ENCODE measurements around the gene PDAP1. TPM values are rescaled to one million over a fixed set of nuclear protein-coding genes. Genes with fewer than 3 reads are reported as not detected.
"Not testable (repeated sequence)": the region's sequence is repeated elsewhere in the genome, so short reads cannot be mapped to it uniquely, and the experiment has no call there.

PDAP1 gene
- total RNA-seq, 1 donor from 2014 or later, result 93.2 TPM

- Histone ChIP-seq H3K9me3 (replicated peaks) (no peaks in the 10 kb centered on the region), H3K4me1 (peaks cover 32% of the 10 kb centered on the region), H3K4me3 (peak overlapping the region; percentile 75), H3K27ac (replicated peaks) (peak overlapping the region; percentile 72), H3K27me3 (ENCODE audit: low read depth) (no peaks in the 10 kb centered on the region), H3K36me3 (peaks cover 71% of the 10 kb centered on the region)
- intact Hi-C loops (cut with micrococcal nuclease), result no loop called here
- DNase-seq, result peak; percentile 82
- TF ChIP-seq CTCF (IDR thresholded peaks at IDR 0.05; ENCODE audit: borderline replicate concordance), result peak; percentile 16
Measured at GRCh38 chr7:99392659-99393354, 15.6 kb downstream of the PDAP1 start.

- peak overlapping the region; percentile 75 for H3K4me3 ChIP-seq
- peak overlapping the region; percentile 72 for H3K27ac ChIP-seq (replicated peaks)
- no peaks in the 10 kb centered on the region for H3K27me3 ChIP-seq (ENCODE audit: low read depth)
- peaks cover 71% of the 10 kb centered on the region for H3K36me3 ChIP-seq
- no peaks in the 10 kb centered on the region for H3K9me3 ChIP-seq (replicated peaks)
- DNase-seq, result no peak
- no peak for TF ChIP-seq CTCF (IDR thresholded peaks at IDR 0.05; ENCODE audit: borderline replicate concordance)
- intact Hi-C loops (cut with micrococcal nuclease), result no loop called here
- H3K4me1 ChIP-seq, result peaks cover 32% of the 10 kb centered on the region
Measured at GRCh38 chr7:99392046-99392445, 16.4 kb downstream of the PDAP1 start.

- no peak for TF ChIP-seq CTCF (IDR thresholded peaks at IDR 0.05; ENCODE audit: borderline replicate concordance)
- no peak overlapping the region for H3K4me3 ChIP-seq
- H3K27ac ChIP-seq (replicated peaks), result no peak overlapping the region
- H3K27me3 ChIP-seq (ENCODE audit: low read depth), result no peaks in the 10 kb centered on the region
- H3K36me3 ChIP-seq, result peaks cover 79% of the 10 kb centered on the region
- H3K9me3 ChIP-seq (replicated peaks), result no peaks in the 10 kb centered on the region
- DNase-seq, result no peak
- peaks cover 32% of the 10 kb centered on the region for H3K4me1 ChIP-seq
- intact Hi-C loops (cut with micrococcal nuclease), result no loop called here
Measured at GRCh38 chr7:99390941-99391602, 17.3 kb downstream of the PDAP1 start.

- no peak for DNase-seq
- TF ChIP-seq CTCF (IDR thresholded peaks at IDR 0.05; ENCODE audit: borderline replicate concordance), result no peak
- no peaks in the 10 kb centered on the region for H3K27me3 ChIP-seq (ENCODE audit: low read depth)
- no peak overlapping the region for H3K27ac ChIP-seq (replicated peaks)
- H3K4me1 ChIP-seq, result peaks cover 24% of the 10 kb centered on the region
- H3K9me3 ChIP-seq (replicated peaks), result no peaks in the 10 kb centered on the region
- peaks cover 75% of the 10 kb centered on the region for H3K36me3 ChIP-seq
- intact Hi-C loops (cut with micrococcal nuclease), result no loop called here
- no peak overlapping the region for H3K4me3 ChIP-seq
Measured at GRCh38 chr7:99389772-99390171, 18.6 kb downstream of the PDAP1 start.

- intact Hi-C loops (cut with micrococcal nuclease), result no loop called here
- H3K4me1 ChIP-seq, result peaks cover 10% of the 10 kb centered on the region
Measured at GRCh38 chr7:99387912-99388311, 20.5 kb downstream of the PDAP1 start.

GRCh38 chr7:99387239-99387635 is 21.2 kb downstream of the PDAP1 start:
- DNase-seq; intact Hi-C loops (cut with micrococcal nuclease): not testable (repeated sequence)

More at GRCh38 chr7:99387912-99388311, 20.5 kb downstream of the PDAP1 start:
- Histone ChIP-seq H3K27ac (replicated peaks) (no peak overlapping the region), H3K9me3 (replicated peaks) (no peaks in the 10 kb centered on the region), H3K36me3 (peaks cover 64% of the 10 kb centered on the region), H3K27me3 (ENCODE audit: low read depth) (no peaks in the 10 kb centered on the region), H3K4me3 (no peak overlapping the region)
- TF ChIP-seq CTCF (IDR thresholded peaks at IDR 0.05; ENCODE audit: borderline replicate concordance), result no peak
- DNase-seq, result no peak

More at GRCh38 chr7:99387239-99387635, 21.2 kb downstream of the PDAP1 start:
- peaks cover 64% of the 10 kb centered on the region for H3K36me3 ChIP-seq
- not testable (repeated sequence) for H3K4me1 ChIP-seq; H3K27ac ChIP-seq (replicated peaks); H3K4me3 ChIP-seq; H3K27me3 ChIP-seq (ENCODE audit: low read depth); H3K9me3 ChIP-seq (replicated peaks)

All from left ventricle myocardium inferior (tissue), 1 donor.